Left ventricle myocardium superior (tissue), 1 donor: Measurements from ENCODE around the gene KRTAP13-2. TPM values are rescaled to one million over a fixed set of nuclear protein-coding genes. Genes with fewer than 3 reads are reported as not detected.
A peak's percentile ranks its signal among the peaks of the same experiment; 100 is the strongest.

ENCODE experiments used
- ATAC-seq: fragments of 200-7000 bp; cut with Tn5 transposase; one replicate; pipeline ENCODE4 v1.9.1; 2020; ENCODE audit warnings: mild to moderate bottlenecking, moderate library complexity
- DNase-seq: peaks from one replicate; pipeline ENCODE4 v3.0.0-alpha.2; 2020
- intact Hi-C: fragments of 100-400 bp; cut with micrococcal nuclease; formaldehyde crosslinking; loops from one replicate; pipeline ENCODE4 v1.11.0; 2022
- long read RNA-seq: library from polyadenylated mRNA; unstranded; transcript quantifications from one replicate; pipeline ENCODE4 v2.0.0, GENCODE V29; 2021
- total RNA-seq: library from RNA; stranded (reverse); fragmentation: NEBNext Ultra II Directional; extraction: Animal tissue kit (Norgen Biotek cat#: 25700); gene quantifications from one replicate; pipeline ENCODE4 v1.2.1, GENCODE V29; 2021
- donor health status: DM: no; HTN: yes; CAD: no; lungs with severe emphysema.

KRTAP13-2 gene, protein sequence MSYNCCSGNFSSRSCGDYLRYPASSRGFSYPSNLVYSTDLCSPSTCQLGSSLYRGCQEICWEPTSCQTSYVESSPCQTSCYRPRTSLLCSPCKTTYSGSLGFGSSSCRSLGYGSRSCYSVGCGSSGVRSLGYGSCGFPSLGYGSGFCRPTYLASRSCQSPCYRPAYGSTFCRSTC
- total RNA-seq, result not detected
- long read RNA-seq, result 0 reads

- no peak for ATAC-seq
- intact Hi-C loops, result no loop called here
These were observed at the start of gene KRTAP13-2 for GRCh38 chr21:30372139-30372770. KRTAP13-2 (minus strand) TSS chr21:30372271; CDS start chr21:30372213, 58 bp downstream.

DNA sequence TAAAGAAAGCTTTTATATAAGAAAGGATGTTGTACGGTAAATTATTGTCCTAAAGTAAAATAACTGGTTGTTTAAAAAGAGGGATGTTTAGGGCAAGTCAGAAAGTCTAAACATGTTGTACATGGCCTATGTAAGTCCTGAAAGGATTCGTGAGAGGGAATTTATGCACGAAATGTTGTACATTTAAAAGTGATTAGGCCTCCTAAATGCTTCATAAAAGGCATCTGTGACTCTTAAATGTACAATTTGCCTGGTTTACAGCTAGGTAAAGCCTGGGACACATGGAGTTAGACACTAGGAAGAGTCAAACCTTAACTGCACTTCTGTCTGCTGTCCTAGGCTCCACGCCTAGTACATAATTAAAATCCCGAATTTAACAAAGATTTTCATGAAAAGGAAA lies 43.9 kb upstream of the KRTAP13-2 start:
- DNase-seq (no peak), ATAC-seq (no peak)
- intact Hi-C loops, result no loop called here

More at GRCh38 chr21:30372139-30372770, at the start of gene KRTAP13-2:
- no peak for DNase-seq

DNA sequence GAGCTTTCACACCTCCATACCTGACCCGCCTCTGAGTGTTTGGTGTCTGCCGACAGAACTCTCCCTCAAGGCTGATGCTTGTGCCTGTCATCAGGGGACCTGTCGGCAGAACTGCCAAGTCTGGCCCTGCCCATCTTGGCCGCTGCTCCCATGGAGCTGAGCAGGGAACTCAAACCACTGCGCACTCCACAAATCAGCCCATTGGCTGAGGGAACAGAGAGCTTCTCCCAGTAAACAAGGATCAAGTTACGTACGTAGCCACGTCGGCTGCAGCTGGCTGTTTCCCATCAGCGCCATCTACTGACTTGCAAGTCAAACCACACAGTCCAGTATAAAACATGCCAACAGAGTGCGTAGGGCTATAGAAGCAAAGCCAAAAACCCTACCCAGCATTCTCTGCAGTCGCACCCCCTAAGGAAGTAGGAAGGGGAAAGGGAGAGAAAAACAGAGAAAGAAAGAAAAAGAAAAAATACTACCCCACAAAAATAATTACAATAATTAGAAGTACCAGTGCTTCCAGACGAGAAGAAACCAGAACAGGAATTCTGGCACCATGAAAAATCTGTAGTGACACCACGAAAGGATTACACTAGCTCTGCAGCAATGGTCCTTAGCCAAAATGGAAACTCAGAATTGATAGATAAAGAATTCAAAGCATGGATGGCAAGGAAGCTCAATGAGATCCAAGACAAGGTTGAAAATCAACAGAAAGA lies 36.9 kb upstream of the KRTAP13-2 start:
- ATAC-seq (peak; percentile 59), DNase-seq (peak; percentile 45)
- intact Hi-C loops, result no loop called here

DNA sequence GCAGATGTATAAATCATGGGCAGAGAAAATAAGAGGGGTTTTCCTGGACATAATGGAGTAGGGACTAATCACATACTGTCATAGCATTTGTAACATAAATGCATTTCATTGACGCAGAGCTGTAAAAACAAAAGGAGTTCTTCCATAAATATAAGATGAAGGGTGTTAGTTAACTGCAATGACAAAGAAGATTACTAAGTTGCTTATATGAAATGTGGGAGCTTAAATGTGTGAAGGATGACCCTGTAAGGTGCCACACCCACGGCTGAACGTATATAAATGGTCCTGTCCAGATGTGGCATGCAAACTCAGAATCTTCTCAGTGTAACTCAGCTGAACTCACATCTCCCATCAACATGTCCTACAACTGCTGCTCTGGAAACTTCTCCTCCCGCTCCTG lies 23.7 kb upstream of the KRTAP13-2 start, which contains the start of gene KRTAP13-1:
Gene KRTAP13-1 (plus strand): TSS at position 301 of the 400 bp plus-strand sequence. CDS start 56 bp downstream, at position 357.
- no peak for DNase-seq

DNA sequence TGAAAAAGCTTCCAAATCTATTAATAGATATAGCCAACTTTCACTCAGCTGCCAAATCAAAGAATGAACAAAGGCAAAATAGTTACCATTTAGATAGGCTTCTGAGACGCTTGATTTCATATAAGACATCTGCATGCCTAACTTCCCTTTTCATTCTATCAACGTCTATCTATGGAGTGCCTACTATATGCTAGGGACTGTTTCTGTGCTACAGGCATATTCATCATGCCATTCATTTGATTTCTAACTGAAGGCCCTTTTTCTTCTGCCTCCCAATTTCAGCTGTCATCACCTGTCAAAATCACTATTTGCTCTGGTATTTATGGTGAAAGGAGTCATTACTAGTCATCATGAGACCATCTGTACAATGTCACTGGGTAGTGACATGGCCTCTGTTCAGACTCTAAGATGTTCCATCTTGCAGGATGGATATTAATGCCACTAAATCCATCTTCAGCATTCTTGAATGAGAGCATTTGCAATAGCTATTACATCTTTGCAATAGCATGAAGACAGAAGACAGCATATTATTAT lies 19.5 kb upstream of the KRTAP13-2 start:
- DNase-seq, result no peak
- intact Hi-C loops, result no loop called here
- ATAC-seq, result peak; percentile 54

More for the DNA sequence above, 23.7 kb upstream of the KRTAP13-2 start, which contains the start of gene KRTAP13-1:
- ATAC-seq, result no peak
- intact Hi-C loops, result no loop called here

DNA sequence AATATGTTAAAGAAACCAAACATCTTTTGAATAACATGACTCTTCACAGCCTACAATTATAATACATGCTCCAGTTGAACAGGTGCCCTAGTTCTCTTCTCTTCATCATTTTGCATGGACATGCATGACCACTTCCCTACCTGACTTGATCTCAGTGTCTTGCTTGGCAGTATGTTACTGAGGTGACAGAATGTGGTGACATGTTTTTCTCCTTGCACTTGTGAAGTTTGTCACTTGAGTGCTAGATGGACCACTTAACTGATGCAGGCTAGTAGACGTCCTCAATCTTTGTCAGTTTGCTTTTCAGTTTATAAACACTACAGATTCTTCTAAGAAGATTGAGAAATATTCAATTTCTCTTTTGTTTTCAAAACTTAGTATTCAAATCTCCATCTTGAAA lies 10.1 kb upstream of the KRTAP13-2 start:
- ATAC-seq, result no peak
- intact Hi-C loops, result no loop called here
- no peak for DNase-seq

- ATAC-seq (no peak), DNase-seq (no peak)
- intact Hi-C loops, result no loop called here
These were observed 16.2 kb downstream of the KRTAP13-2 start for GRCh38 chr21:30355906-30356305.

DNA sequence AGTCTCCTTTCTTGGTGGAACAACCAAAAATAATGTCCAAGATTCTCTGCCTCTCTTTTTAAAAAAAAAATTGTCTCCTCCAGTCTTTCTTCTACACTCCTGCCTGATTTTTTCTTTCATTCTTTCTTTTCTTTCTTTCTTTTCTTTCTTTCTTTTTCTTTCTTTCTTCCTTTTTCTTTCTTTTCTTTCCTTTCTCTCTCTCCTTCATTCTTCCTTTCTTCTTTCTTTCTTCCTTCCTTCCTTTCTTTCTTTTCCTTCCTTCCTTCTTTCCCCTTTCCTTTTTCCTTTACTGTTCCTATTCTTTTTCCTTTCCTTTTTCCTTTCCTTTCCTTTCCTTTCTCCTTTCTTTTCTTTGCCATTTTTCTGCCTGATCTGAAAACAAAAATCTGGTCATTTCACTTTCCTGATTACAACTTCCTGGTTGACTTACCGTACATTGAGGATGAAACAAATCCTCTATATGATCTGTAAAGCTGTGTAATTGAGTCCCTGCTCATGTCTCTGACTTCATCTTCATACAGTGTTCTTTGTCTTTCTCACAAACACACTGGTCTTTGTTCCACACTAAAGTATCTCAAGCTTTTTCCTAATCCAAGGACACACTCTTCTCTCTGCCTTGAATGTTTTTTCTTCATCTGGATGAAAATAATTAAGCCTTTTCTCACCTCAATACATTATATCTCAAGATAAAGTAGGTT lies 17.6 kb downstream of the KRTAP13-2 start:
- ATAC-seq, result no peak
- intact Hi-C loops, result no loop called here
- no peak for DNase-seq

DNA sequence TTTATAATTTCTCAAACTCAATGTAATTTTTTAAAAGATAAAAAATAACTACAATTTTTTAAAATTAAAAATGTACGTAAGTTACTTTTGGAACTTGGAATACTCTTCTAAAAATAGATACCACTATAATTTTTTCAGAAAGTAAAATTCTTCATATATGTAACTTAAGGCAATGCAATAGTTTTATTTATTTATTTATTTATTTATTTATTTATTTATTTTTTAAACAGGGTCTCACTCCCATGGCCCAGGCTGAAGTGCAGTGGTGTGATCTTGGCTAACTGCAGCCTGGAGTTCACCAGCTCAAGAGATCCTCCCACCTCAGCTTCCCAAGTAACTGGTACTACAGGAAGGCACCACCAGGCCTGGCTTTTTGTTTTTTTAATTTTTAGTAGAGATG lies 20.5 kb downstream of the KRTAP13-2 start:
- ATAC-seq, result no peak

DNA sequence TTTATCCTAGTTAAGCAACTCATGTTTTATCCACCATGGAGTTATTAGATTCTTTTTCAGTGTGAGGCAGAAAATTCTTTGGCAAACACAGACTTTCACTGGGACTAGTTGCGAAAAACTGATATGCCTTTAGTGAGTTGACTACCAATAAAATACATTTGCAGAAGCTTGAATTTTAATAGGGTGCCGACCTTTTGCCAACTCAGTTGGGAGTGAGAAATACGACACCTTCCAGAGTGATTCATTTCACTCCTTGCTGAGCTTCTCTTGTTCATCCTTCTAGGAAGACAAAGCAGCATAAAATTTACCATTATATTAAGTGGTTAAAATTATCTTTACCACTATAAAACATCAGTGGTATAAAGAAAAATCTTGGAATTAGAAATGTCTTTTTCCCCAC lies 22.5 kb downstream of the KRTAP13-2 start:
- intact Hi-C loops, result loop anchor here (10.0 kb wide), 1 partner anchor 735 kb away; no protein-coding TSS in a partner anchor
- ATAC-seq, result no peak

More for the DNA sequence above, 20.5 kb downstream of the KRTAP13-2 start:
- intact Hi-C loops, result no loop called here
- DNase-seq, result no peak

DNA sequence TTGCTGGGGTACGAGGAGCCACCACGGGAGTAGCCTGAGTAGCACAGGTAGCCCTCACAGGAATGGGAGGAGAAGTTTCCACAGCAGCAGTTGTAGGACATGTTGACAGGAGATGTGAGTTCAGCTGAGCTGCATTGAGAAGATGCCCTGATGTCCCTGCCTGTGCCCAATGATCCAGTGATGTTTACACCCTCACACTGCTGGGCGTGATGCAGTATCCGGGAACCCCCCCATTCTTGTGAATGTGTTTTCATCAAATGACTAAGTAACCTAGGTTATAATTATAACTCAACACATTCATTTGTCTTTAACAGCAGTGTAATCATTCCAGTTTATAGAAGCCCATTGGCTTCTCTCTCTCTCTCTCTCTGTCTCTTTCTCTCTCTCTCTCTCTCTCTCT lies 23.6 kb downstream of the KRTAP13-2 start, which contains the start of gene KRTAP23-1:
Gene KRTAP23-1 (minus strand): TSS at position 101 of the 400 bp plus-strand sequence. CDS start 0 bp downstream, at position 101.
- intact Hi-C loops, result loop anchor here (10.0 kb wide), 1 partner anchor 736 kb away; no protein-coding TSS in a partner anchor
- DNase-seq (no peak), ATAC-seq (no peak)

More for the DNA sequence above, 22.5 kb downstream of the KRTAP13-2 start:
- DNase-seq, result no peak

DNA sequence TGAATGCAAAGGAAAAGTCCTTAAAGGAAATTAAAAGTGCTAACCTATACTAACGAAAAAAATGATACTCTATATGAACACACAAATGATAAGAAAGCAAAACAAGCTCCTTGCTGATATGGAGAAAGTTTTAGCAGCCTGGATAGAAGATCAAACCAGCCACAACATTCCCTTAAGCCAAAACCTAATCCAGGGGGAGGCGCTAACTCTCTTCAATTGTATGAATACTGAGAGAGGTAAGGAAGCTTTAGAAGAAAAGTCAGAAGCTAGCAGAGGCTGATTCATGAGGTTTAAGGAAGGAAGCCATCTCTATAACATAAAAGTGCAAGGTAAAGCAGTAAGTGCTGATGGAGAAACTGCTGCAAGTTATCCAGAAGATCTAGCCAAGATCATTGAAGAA lies 27.1 kb downstream of the KRTAP13-2 start:
- ATAC-seq (no peak), DNase-seq (no peak)
- intact Hi-C loops, result loop anchor here (10.0 kb wide), 1 partner anchor 740 kb away; no protein-coding TSS in a partner anchor

- ATAC-seq (no peak), DNase-seq (peak; percentile 35)
- intact Hi-C loops, result loop anchor here (10.0 kb wide), 1 partner anchor 744 kb away; no protein-coding TSS in a partner anchor
These were observed 31.1 kb downstream of the KRTAP13-2 start for GRCh38 chr21:30340714-30341573.

DNA sequence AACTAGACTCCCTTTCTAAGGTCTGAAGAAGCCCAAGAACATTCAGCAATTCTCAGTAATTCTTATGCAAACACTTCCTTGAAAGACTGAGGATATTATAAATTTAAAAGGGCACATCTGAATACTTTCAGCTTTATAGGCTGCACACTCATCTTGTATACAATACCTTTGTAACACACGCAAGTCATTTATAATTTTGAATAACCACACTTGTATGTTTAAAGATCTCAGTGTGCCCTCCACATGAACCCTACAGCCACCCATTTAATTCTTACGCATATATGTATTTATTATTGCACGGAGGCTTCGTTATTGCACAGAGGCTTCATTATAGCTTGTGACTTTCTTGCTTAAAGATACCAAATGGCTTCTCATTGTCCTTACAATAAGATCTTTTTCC lies 33.4 kb downstream of the KRTAP13-2 start:
- intact Hi-C loops, result no loop called here
- DNase-seq, result no peak
- ATAC-seq, result no peak

- intact Hi-C loops, result no loop called here
- ATAC-seq (no peak), DNase-seq (no peak)
These were observed 34.3 kb downstream of the KRTAP13-2 start for GRCh38 chr21:30337772-30338171.

DNA sequence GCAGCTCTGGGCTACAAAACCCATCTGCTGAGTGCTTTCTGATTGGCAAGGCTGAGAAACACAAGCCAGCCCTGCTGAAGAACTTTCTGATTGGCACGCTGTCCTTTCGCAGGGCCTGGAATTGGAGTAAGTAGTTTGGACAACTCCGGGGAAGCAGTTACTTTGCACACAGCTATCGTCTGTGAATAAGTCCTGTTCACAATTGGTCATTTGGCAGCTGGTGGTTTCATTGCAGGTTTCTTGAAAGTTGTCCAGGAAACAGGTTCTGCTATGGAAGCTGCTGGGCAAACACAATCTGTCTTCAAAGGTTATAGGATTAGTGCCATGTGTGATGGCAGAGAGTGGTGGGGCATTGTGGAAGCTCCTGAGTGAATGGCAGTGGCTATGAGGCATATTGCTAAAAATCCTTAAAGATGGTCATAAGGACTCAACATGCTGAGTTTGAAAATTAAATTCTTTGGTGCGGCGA lies 34.8 kb downstream of the KRTAP13-2 start, which contains the start of gene KRTAP27-1:
Gene KRTAP27-1 (minus strand): TSS at position 419 of the 469 bp plus-strand sequence. CDS start 26 bp downstream, at position 393.
- intact Hi-C loops, result no loop called here

GRCh38 chr21:30336596-30336995 lies 35.5 kb downstream of the KRTAP13-2 start:
- intact Hi-C loops, result no loop called here
- ATAC-seq (no peak), DNase-seq (no peak)

More for the DNA sequence above, 34.8 kb downstream of the KRTAP13-2 start, which contains the start of gene KRTAP27-1:
- DNase-seq (no peak), ATAC-seq (no peak)

GRCh38 chr21:30333736-30334135 lies 38.3 kb downstream of the KRTAP13-2 start:
- intact Hi-C loops, result no loop called here
- no peak for DNase-seq
- no peak for ATAC-seq
